GM10248 (cell line): ENCODE data around the gene ATOH8.

Experiments used
- CTCF ChIA-PET: fragments of 300-600 bp; sonication (Branson Sonifier 250); formaldehyde crosslinking; extraction: SDS; loops from one replicate; lab custom pipeline; 2021; ENCODE audit warnings: antibody characterized with exemption; lab: Yijun Ruan, JAX
- POLR2A ChIA-PET: fragments of 350-650 bp; sonication (Branson Sonifier 250); formaldehyde crosslinking; extraction: SDS; loops from one replicate; lab custom pipeline; 2020; ENCODE audit warnings: antibody characterized with exemption; lab: Yijun Ruan, JAX
- DNase-seq: peaks from one replicate; pipeline ENCODE4 v3.0.0; 2012; ENCODE audit errors: extremely low spot score
- CTCF ChIP-seq: IDR thresholded peaks from 2 replicates; pipeline ENCODE4 v1.5.1; 2012; ENCODE audit warnings: mild to moderate bottlenecking, low read depth; ENCODE audit errors: extremely low read depth, missing control alignments, control extremely low read depth

Gene ATOH8

DNA sequence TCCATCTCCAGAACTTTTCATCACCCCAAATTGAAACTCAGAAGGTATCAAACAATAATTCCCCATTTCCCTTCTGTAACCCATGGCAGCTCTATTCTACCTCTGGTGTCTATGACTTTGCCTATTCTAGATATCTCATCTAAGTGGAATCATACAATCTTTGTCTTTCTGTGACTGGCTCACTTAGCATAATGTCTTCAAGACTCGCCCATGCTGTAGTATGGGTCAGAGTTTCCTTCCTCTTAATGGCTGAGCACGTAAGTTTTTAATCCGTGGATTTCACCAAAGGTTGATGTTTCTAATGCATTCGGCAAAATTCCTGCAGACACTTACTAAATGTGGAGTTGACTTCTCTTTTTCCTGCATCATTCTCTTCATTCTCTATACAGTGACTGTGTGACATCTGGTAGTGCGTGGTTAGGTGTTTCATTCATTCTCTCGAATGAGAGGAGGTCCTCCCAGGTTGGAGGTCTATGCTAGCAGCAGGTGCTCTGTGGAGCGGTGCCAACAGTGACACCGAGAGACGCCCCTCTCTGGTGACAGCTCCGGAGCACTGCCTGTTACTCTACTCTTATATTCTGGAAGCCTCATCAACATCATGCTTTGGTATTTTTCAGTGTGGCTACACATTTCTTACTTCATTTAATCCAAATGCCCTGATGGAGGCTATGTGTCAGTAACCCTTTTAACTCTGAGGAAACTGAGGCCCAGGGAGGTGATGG, 50.1 kb downstream of the ATOH8 start:
- DNase-seq = no peak
- POLR2A ChIA-PET = no interaction called here
- CTCF ChIA-PET = interaction anchor here (0.8 to 5.1 kb wide), 5 partner anchors 10 to 75 kb away, joined by 3 to 23 read pairs (median 4); no protein-coding TSS in a partner anchor
- TF ChIP-seq CTCF = no peak

DNA sequence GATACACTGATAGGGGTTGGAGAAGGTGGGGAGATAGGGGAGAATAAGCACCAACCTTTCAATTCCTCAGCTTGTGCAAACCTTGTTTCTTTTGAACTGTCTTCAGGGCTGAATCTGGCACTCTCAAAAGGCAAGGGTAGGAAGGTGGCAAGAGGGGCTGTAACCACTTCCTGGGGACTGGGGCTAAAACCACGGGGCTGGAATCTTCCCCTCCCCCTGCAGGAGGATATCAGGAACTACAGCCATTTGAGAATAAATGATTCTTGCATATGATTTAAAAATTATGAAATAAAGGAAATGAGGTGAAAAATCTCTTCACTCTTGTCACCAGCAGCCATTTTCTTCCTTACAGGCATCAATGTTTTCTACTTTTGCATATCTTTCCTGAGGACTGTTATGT, 50.8 kb downstream of the ATOH8 start:
- no peak for DNase-seq
- CTCF ChIA-PET = interaction anchor here (0.8 to 5.1 kb wide), 6 partner anchors 9 to 76 kb away, joined by 3 to 23 read pairs (median 4); no protein-coding TSS in a partner anchor
- POLR2A ChIA-PET = no interaction called here
- no peak for TF ChIP-seq CTCF

- no peak for TF ChIP-seq CTCF
- no peak for DNase-seq
- ChIA-PET CTCF (interaction anchor here (1.3 to 5.1 kb wide), 5 partner anchors 8 to 273 kb away, joined by 3 to 23 read pairs (median 5); no protein-coding TSS in a partner anchor), POLR2A (no interaction called here)
These were observed 52.7 kb downstream of the ATOH8 start for GRCh38 chr2:85806358-85807118.

GRCh38 chr2:85807756-85808155, 54.0 kb downstream of the ATOH8 start:
- TF ChIP-seq CTCF = no peak
- POLR2A ChIA-PET = no interaction called here

GRCh38 chr2:85810371-85811179, 56.8 kb downstream of the ATOH8 start:
- no peak for DNase-seq
- no peak for TF ChIP-seq CTCF
- ChIA-PET POLR2A (no interaction called here), CTCF (interaction anchor here (1.3 to 7.7 kb wide), 2 partner anchors 81 to 82 kb away, joined by 3 to 140 read pairs; no protein-coding TSS in a partner anchor)

More at GRCh38 chr2:85807756-85808155, 54.0 kb downstream of the ATOH8 start:
- DNase-seq = no peak
- CTCF ChIA-PET = no interaction called here
